T-helper 22 cell (primary cell): Measurements from ENCODE around the gene FFAR2.

Experiments used
- DNase-seq: peaks from one replicate; pipeline ENCODE4 v3.0.0-alpha.2; 2020; ENCODE audit warnings: low read depth

Gene FFAR2

GRCh38 chr19:35487656-35488182, 39.7 kb downstream of the FFAR2 start:
- no peak for DNase-seq

- DNase-seq = no peak
These were observed 40.6 kb downstream of the FFAR2 start for GRCh38 chr19:35488677-35489076.

GRCh38 chr19:35490364-35490763, 42.3 kb downstream of the FFAR2 start, which contains the start of gene KRTDAP:
Gene KRTDAP (minus strand): TSS chr19:35490464. CDS start chr19:35490442, 22 bp downstream.
- DNase-seq = no peak

GRCh38 chr19:35491836-35492360, 43.8 kb downstream of the FFAR2 start:
- no peak for DNase-seq

- DNase-seq = no peak
These were observed 45.9 kb downstream of the FFAR2 start for GRCh38 chr19:35493971-35494370.

GRCh38 chr19:35495107-35496064, 47.3 kb downstream of the FFAR2 start:
- peak; percentile 25 for DNase-seq

GRCh38 chr19:35497406-35497805, 49.3 kb downstream of the FFAR2 start:
- no peak for DNase-seq

GRCh38 chr19:35498220-35498619, 50.2 kb downstream of the FFAR2 start:
- DNase-seq = no peak

GRCh38 chr19:35498984-35499527, 51.0 kb downstream of the FFAR2 start:
- no peak for DNase-seq

GRCh38 chr19:35500611-35501010, 52.6 kb downstream of the FFAR2 start:
- no peak for DNase-seq
